MM.1S (cell line): ENCODE measurements around the gene METTL22.

Experiments
- DNase-seq: peaks from one replicate; pipeline ENCODE4 v3.0.0-alpha.2; 2015
- H2AFZ ChIP-seq: fragments of 300-600 bp; sonication (generic); 2 replicates; pipeline ENCODE4 v1.6.0; 2016; ENCODE audit warnings: antibody characterized with exemption, low read length
- H3F3A ChIP-seq: fragments of 300-600 bp; sonication (generic); 2 replicates; pipeline ENCODE4 v1.6.1; 2016; ENCODE audit warnings: mild to moderate bottlenecking, antibody characterized with exemption, low read length, moderate library complexity, mixed read lengths; ENCODE audit not compliant: insufficient read depth
- H3K27ac ChIP-seq: fragments of 300-600 bp; sonication (generic); 2 replicates; pipeline ENCODE4 v1.5.1; 2016; ENCODE audit warnings: mild to moderate bottlenecking, low read length
- H3K27me3 ChIP-seq: fragments of 300-600 bp; sonication (generic); replicated peaks from 2 replicates; pipeline ENCODE4 v1.6.0; 2016; ENCODE audit warnings: low read length; ENCODE audit not compliant: insufficient read depth
- H3K36me3 ChIP-seq: fragments of 300-600 bp; sonication (generic); replicated peaks from 2 replicates; pipeline ENCODE4 v1.6.1; 2016; ENCODE audit warnings: mild to moderate bottlenecking, low read length, mixed read lengths; ENCODE audit not compliant: insufficient read depth
- H3K4me1 ChIP-seq: fragments of 300-600 bp; sonication (generic); 2 replicates; pipeline ENCODE4 v1.6.1; 2016; ENCODE audit warnings: low read length, mixed read lengths
- H3K4me2 ChIP-seq: fragments of 300-600 bp; sonication (generic); 2 replicates; pipeline ENCODE4 v1.6.0; 2016; ENCODE audit warnings: low read depth, low read length
- H3K4me3 ChIP-seq: fragments of 300-600 bp; sonication (generic); 2 replicates; pipeline ENCODE4 v1.5.1; 2016; ENCODE audit warnings: low read length, mixed read lengths
- H3K79me2 ChIP-seq: fragments of 300-600 bp; sonication (generic); 2 replicates; pipeline ENCODE4 v1.6.1; 2016; ENCODE audit warnings: mixed run types, low read length, mixed read lengths
- H3K9ac ChIP-seq: fragments of 300-600 bp; sonication (generic); 2 replicates; pipeline ENCODE4 v1.6.1; 2016; ENCODE audit warnings: low read length, mixed read lengths
- H3K9me2 ChIP-seq: fragments of 300-600 bp; sonication (generic); replicated peaks from 2 replicates; pipeline ENCODE4 v1.6.1; 2016; ENCODE audit warnings: mild to moderate bottlenecking, low read length, mixed read lengths; ENCODE audit not compliant: insufficient read depth
- H3K9me3 ChIP-seq: fragments of 300-600 bp; sonication (generic); replicated peaks from 2 replicates; pipeline ENCODE4 v1.6.1; 2016; ENCODE audit warnings: mild to moderate bottlenecking, low read length, mixed read lengths; ENCODE audit not compliant: insufficient read depth
- H4K20me1 ChIP-seq: fragments of 300-600 bp; sonication (generic); 2 replicates; pipeline ENCODE4 v1.6.1; 2016; ENCODE audit warnings: mild to moderate bottlenecking, low read length, moderate library complexity, mixed read lengths; ENCODE audit not compliant: insufficient read depth
- CTCF ChIP-seq: fragments of 300-600 bp; sonication (generic); IDR thresholded peaks from 2 replicates; pipeline ENCODE4 v1.5.1; 2016; ENCODE audit warnings: antibody characterized with exemption, low read length, mixed read lengths
- EZH2 ChIP-seq: fragments of 300-600 bp; sonication (generic); optimal IDR thresholded peaks from 2 replicates; pipeline ENCODE3; 2017; ENCODE audit warnings: low read depth, mild to moderate bottlenecking, antibody characterized with exemption, low read length, mixed read lengths
- EZH2phosphoT487 ChIP-seq: fragments of 300-600 bp; sonication (generic); IDR thresholded peaks from 2 replicates; pipeline ENCODE4 v1.6.1; 2018; ENCODE audit warnings: antibody characterized with exemption, low read length

The METTL22 gene

DNA sequence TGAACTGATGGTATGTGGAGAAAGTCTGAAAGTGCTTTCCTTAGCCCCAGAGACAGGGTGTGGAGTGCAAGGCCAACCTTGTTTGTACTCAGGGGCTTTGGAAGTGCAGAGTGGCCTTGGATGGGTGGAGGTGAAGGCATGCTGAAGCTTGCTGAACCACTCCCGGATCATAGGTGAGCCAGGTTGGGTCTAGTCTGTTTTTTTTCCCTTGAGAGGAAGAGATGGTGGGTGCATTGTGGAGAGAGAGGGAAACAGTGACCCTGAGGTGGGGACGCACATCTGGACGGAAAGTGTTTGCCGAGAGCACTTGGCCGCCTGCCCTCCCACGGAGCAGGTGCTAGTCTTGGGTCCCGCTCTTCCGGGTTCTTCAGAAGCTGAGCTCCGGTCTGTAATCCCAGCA lies 65.4 kb downstream of the METTL22 start:
- Histone ChIP-seq H3K4me2 (no peak overlapping the region), H3K79me2 (no peaks in the 10 kb centered on the region), H3K9ac (no peak overlapping the region), H3K36me3 (no peaks in the 10 kb centered on the region), H3F3A (no peaks in the 10 kb centered on the region), H3K27me3 (no peaks in the 10 kb centered on the region), H3K4me1 (no peaks in the 10 kb centered on the region), H3K9me3 (no peaks in the 10 kb centered on the region), H3K4me3 (no peak overlapping the region), H3K27ac (no peak overlapping the region), H4K20me1 (no peaks in the 10 kb centered on the region), H3K9me2 (no peaks in the 10 kb centered on the region), H2AFZ (no peak overlapping the region)
- TF ChIP-seq CTCF (no peak), EZH2phosphoT487 (no peak), EZH2 (no peak)
- no peak for DNase-seq

GRCh38 chr16:8689686-8690085 lies 68.2 kb downstream of the METTL22 start:
- H3F3A ChIP-seq, result no peaks in the 10 kb centered on the region
- DNase-seq, result no peak
- no peaks in the 10 kb centered on the region for H3K4me1 ChIP-seq
- no peaks in the 10 kb centered on the region for H3K36me3 ChIP-seq
- TF ChIP-seq EZH2phosphoT487 (no peak), CTCF (no peak), EZH2 (no peak)
- no peak overlapping the region for H3K9ac ChIP-seq
- H3K4me3 ChIP-seq, result no peak overlapping the region
- no peak overlapping the region for H3K27ac ChIP-seq
- H3K9me3 ChIP-seq, result no peaks in the 10 kb centered on the region
- H2AFZ ChIP-seq, result no peak overlapping the region
- no peaks in the 10 kb centered on the region for H4K20me1 ChIP-seq
- no peak overlapping the region for H3K4me2 ChIP-seq
- H3K27me3 ChIP-seq, result no peaks in the 10 kb centered on the region
- no peaks in the 10 kb centered on the region for H3K79me2 ChIP-seq
- H3K9me2 ChIP-seq, result no peaks in the 10 kb centered on the region

DNA sequence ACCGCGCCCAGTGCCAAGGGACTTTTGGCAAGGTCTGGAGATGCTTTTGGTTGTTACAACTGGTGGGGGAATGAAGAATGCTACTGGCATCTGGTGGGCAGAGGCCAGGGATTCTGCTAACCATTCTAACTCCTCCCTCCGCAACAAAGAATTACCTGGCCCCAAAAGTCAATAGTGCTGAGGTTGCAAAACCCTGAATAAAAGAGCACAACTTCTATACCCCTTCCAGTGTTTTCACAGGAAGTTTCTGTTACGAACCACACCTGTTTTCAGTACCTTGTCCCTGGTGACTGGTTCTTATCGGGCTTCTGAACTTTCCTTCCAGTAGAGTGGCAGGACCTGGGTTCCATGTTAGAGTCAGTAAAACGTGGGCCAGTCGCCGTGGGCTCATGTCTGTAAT lies 70.2 kb downstream of the METTL22 start:
- DNase-seq, result no peak
- no peaks in the 10 kb centered on the region for H3K27me3 ChIP-seq
- H3K36me3 ChIP-seq, result no peaks in the 10 kb centered on the region
- H3F3A ChIP-seq, result no peaks in the 10 kb centered on the region
- H3K4me2 ChIP-seq, result no peak overlapping the region
- no peak overlapping the region for H3K9ac ChIP-seq
- H2AFZ ChIP-seq, result no peak overlapping the region
- no peaks in the 10 kb centered on the region for H3K79me2 ChIP-seq
- TF ChIP-seq EZH2phosphoT487, result no peak
- no peak overlapping the region for H3K27ac ChIP-seq
- no peaks in the 10 kb centered on the region for H3K9me3 ChIP-seq
- H3K9me2 ChIP-seq, result no peaks in the 10 kb centered on the region
- H3K4me3 ChIP-seq, result no peak overlapping the region
- no peaks in the 10 kb centered on the region for H3K4me1 ChIP-seq
- no peaks in the 10 kb centered on the region for H4K20me1 ChIP-seq

- Histone ChIP-seq H2AFZ (no peak overlapping the region), H3F3A (no peaks in the 10 kb centered on the region), H3K27ac (no peak overlapping the region), H3K36me3 (no peaks in the 10 kb centered on the region), H3K4me3 (no peak overlapping the region), H4K20me1 (no peaks in the 10 kb centered on the region), H3K27me3 (no peaks in the 10 kb centered on the region), H3K9me3 (no peaks in the 10 kb centered on the region), H3K79me2 (no peaks in the 10 kb centered on the region), H3K4me1 (no peaks in the 10 kb centered on the region), H3K9ac (no peak overlapping the region), H3K9me2 (no peaks in the 10 kb centered on the region), H3K4me2 (no peak overlapping the region)
- TF ChIP-seq EZH2 (no peak), EZH2phosphoT487 (no peak), CTCF (no peak)
- no peak for DNase-seq
Observed at GRCh38 chr16:8694795-8695728, 73.6 kb downstream of the METTL22 start.
